Fibroblast of villous mesenchyme (primary cell): ENCODE data around the gene SMCR8. TPM values are rescaled to one million over a fixed set of nuclear protein-coding genes. Genes with fewer than 3 reads are reported as not detected.
"Not testable (repeated sequence)": the region's sequence is repeated elsewhere in the genome, so short reads cannot be mapped to it uniquely, and the experiment has no call there.

Experiments
- DNase-seq: peaks from one replicate; pipeline ENCODE4 v3.0.0-alpha.2; 2010; ENCODE audit warnings: low read depth
- H3K4me3 ChIP-seq: 2 replicates; pipeline ENCODE4 v1.5.1; 2011; ENCODE audit warnings: low read depth, mild to moderate bottlenecking, low read length
- CTCF ChIP-seq: IDR thresholded peaks from 2 replicates; pipeline ENCODE4 v1.5.1; 2012; ENCODE audit warnings: low read depth, mild to moderate bottlenecking, low read length; ENCODE audit not compliant: insufficient read depth
- total RNA-seq: library from RNA; depleted of rRNA; stranded (reverse); fragments of >200 nt; gene quantifications from 2 replicates; pipeline ENCODE4 v1.2.3, GENCODE V29; 2012

SMCR8 gene
- total RNA-seq, 1 donor, result 21.6 TPM

GRCh38 chr17:18328643-18329204 lies 13.6 kb downstream of the SMCR8 start:
- DNase-seq, result no peak

GRCh38 chr17:18331879-18332278 lies 16.8 kb downstream of the SMCR8 start:
- no peak for DNase-seq
- TF ChIP-seq CTCF, result no peak

More at GRCh38 chr17:18328643-18329204, 13.6 kb downstream of the SMCR8 start:
- no peak overlapping the region for H3K4me3 ChIP-seq
- TF ChIP-seq CTCF, result no peak

GRCh38 chr17:18332909-18333489 lies 17.9 kb downstream of the SMCR8 start:
- no peak for TF ChIP-seq CTCF
- peak; percentile 40 for DNase-seq
- no peak overlapping the region for H3K4me3 ChIP-seq

More at GRCh38 chr17:18331879-18332278, 16.8 kb downstream of the SMCR8 start:
- H3K4me3 ChIP-seq, result no peak overlapping the region

GRCh38 chr17:18338158-18338557 lies 23.1 kb downstream of the SMCR8 start:
- not testable (repeated sequence) for DNase-seq, H3K4me3 ChIP-seq

- no peak overlapping the region for H3K4me3 ChIP-seq
- no peak for TF ChIP-seq CTCF
- DNase-seq, result no peak
Measured at GRCh38 chr17:18339933-18340332, 24.8 kb downstream of the SMCR8 start.

GRCh38 chr17:18344021-18344420 lies 28.9 kb downstream of the SMCR8 start:
- no peak for TF ChIP-seq CTCF
- no peak for DNase-seq
- no peak overlapping the region for H3K4me3 ChIP-seq

- no peak overlapping the region for H3K4me3 ChIP-seq
- TF ChIP-seq CTCF, result no peak
Measured at GRCh38 chr17:18353541-18353940, 38.4 kb downstream of the SMCR8 start.

More at GRCh38 chr17:18353541-18353940, 38.4 kb downstream of the SMCR8 start:
- DNase-seq, result no peak
